ENCODE results near the gene AIFM2.
A peak's percentile ranks its signal among the peaks of the same experiment; 100 is the strongest.
"Not testable (repeated sequence)": the region's sequence is repeated elsewhere in the genome, so short reads cannot be mapped to it uniquely, and the experiment has no call there.

The AIFM2 gene

DNA sequence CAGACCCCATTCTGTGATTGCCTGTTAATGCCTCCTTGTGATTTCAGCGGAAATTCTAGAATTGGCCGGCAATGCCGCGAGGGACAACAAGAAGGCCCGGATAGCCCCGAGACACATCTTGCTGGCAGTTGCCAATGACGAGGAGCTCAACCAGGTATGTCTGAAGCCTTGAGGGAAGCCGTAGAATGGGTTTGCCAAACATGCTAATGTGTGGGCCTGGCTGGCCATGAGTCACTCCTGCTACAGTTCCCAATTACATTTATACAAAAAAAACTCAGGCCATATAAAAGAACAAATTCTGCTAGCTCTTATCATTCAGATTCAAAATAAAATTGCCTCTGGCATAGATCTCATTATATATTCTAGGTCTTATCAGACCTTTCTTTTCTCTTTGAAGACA, 42.6 kb downstream of the AIFM2 start:
- no peak for DNase-seq

DNA sequence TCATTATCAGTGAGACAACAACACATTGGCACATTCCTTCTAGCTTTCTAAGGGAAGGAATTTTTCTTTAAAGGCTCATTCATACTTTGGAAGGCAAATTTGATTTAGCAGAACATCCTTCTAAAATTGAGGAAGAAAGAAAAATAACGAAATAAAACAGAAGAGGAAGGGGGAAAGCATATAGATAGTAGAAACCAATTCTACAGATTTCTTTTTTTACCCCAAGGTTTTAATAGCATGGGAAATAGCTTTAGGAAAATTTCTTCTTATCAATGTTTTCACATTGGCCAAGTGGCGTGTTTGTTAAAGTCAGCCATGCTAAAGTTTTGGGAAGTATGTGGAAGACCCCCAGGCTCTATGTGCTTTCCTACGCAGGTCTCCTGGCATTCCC, 44.3 kb downstream of the AIFM2 start:
- no peak for DNase-seq

DNA sequence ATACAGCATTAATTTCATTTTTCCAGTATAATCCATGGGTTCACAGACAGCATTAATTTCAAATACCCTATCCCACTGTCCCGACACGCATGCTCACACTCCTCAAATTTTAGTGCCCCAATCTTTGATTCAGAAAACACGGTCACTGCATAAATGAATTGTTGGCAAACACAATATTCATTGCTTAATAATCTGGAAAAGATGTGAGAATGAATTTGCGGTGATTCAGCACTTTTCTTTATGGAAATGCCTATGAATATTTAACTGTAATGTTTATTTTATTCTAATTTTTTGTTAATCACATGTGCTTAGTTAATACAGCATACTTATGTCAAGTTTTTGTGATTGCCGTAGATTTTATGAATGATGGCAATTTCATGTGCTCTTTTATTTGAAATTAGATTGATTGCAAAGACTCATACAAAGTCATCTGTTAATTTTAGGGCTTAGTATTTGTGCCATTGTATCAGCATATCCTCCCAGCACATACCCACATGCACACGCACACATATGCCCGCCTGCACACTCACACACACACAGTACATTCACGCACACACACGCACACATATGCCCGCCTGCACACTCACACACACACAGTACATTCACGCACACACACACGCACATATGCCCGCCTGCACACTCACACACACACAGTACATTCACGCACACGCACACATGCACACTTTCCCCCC, 44.9 kb downstream of the AIFM2 start:
- DNase-seq: no peak

DNA sequence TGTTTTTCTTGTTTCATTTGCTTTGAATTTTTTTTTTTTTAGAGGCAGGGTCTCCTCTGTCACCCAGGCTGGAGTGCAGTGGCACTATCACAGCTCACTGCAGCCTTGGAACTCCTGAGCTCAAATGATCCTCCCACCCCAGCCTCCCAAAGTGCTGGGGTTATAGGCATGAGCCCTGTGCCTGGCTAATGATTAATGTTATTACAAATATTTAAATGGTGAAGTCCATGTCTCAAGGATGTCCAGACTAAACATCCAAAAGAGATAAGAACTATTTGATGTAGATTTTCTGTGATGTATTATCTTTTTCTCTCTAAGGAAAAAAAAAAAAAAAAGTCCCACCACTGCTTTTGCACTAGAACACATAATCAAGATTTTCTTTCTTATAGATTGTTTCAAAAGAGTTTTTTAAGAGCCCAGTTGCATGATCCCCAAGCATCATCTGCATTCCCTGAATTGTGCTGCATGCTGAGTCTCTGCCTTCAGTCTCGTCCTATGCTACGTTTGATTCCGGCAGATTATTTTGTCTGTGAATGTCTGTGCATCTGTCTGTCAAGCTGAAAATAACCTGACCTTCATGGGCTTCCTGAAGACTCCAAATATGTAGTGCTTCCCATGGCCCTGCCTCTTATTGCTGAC, 46.5 kb downstream of the AIFM2 start:
- DNase-seq: no peak

DNA sequence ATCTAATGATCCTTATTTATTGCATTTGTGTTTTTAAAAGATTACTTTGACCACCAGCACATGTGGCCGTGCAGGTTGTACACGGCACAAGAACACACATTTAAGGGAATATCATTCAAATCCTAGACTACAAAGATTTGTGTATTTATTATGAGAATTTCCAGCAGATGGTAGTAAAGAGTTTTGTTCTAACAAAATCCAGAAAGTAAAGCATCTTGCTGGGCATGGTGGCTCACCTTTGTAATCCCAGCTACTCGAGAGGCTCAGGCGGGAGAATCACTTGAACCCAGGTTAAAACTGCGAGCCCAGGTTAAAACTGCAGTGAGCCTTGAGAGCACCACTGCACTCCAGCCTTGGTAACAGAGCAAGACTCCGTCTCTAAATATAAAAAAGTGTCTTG, 48.4 kb downstream of the AIFM2 start:
- no peak for DNase-seq

DNA sequence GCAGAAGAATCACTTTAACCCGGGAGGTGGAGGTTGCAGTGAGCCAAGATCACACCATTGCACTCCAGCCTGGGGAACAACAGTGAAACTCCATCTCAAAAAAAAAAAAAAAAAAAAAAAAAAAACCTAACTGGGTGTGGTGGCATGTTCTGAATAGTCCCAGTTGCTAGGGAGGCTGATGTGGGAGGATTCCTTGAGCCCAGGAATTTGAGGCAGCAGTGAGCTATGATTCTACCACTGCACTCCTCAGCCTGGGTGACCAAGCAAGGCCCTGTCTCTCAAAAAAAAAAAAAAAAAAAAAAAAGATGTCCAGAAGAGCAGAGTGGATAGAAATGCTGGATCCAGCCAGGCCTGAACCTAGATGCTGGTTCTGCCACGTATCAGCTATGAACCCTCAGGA, 51.8 kb downstream of the AIFM2 start:
- not testable (repeated sequence) for DNase-seq

DNA sequence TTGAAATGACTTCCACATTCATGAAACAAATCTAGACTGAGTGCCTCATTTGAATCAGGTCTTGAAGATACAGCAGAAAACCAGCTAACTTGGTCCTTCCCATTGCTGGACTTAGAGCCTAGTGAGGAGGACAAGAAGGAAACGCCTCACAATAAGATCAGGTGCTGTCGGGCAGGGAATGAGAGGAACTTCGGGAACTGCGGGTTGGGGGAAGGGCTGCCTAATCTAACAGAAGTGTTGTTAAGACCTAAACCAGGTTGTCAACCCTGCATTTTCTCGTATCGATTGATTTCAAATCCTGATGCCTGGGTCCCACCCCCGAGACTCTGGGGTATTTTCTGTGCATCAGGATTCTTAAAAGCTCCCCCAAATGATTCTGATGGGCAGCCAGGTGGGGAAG, 53.7 kb downstream of the AIFM2 start:
- no peak for DNase-seq

DNA sequence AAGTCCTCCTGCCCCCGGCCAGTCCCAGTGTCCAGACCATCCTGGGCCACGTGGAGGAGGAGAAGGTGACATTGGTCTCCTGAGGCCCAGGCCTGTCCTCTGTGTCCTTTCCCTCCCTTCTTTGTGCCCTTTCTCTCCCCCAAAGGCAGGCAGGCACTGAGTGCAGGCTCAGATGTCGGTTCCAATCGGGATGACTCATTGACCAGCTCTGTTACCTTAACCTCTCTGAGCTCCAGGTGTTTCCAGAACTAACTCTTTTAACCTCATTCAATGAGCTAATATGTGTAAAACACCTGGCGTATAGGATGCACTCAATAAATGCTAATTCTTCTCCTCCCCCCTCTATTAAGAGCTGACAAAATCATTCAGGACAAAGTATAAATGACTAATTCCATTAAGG, 54.3 kb downstream of the AIFM2 start:
- DNase-seq: no peak

DNA sequence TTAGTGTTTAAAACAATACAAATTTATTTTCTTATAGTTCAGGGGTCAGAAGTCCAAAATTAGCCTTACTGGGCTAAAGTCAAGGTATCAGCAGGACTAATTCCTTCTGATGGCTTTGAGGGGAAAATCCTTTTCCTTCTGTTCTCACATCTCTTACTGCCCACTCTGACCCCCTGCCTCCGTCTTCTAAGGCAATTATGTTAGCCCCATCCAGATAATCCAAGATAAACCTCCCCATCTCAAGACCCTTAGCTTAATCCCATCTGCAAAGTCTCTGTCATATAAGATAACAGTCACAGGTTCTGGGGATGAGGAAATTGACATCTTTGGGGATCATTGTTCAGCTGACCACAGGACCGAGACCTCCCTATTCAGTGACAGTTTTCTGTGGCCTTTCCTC, 57.7 kb downstream of the AIFM2 start:
- no peak for DNase-seq

DNA sequence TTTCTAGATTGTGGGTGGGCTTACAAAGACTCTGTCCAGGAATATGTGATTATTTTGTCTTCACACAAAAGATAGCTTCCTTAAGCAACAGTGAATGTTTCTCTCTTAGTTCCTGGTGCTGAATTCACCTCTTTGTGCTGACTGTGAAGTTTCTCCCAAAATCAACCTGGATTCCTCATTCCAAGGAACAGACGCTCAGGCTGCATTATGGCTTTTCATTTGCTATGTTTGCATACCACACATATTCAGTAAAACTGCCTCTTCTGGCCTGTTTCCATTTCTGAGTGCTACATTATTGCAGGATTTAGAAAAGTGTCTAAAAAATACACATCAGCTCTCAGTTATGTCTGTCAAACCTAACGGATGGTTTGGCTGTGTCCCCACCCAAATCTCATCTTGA, 58.5 kb downstream of the AIFM2 start:
- DNase-seq: no peak

DNA sequence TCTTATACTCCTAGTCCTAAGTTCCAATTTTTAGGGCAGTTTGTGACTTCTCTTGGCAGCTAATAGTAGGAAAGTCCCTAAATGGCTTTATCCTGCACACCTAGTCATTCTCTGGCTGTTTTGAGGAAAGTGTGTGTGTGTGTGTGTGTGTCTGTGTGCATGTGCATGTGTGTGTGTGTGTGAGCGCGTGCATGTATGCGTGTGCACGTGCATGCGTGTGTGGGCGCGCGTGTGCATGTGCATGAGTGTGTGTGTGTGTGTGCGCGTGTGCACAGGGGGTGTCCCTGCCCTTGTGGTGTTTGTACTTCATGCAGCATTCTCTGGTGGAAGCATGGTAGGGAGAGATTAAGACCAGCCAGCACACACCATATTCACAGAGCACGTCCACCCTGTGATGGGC, 61.8 kb downstream of the AIFM2 start:
- no peak for DNase-seq

DNA sequence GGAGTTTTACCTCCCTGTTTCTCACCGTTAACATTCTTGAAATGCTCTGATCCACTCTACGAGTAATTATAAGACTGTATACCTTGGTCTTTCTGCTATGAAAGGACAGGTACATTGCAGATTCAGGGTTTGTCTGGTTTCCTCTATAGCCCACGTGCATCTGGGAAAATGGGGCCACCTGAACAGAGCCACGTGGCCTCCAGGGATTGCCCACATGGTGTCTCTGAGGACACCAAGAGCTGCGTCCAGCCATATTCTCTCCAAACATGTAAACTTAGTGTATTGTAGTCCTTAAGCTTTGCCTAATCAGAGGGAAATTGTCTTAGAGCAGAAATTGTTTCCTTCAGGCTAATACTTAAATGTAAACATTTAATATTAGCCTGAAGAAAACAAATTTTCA, 63.3 kb downstream of the AIFM2 start:
- no peak for DNase-seq

DNA sequence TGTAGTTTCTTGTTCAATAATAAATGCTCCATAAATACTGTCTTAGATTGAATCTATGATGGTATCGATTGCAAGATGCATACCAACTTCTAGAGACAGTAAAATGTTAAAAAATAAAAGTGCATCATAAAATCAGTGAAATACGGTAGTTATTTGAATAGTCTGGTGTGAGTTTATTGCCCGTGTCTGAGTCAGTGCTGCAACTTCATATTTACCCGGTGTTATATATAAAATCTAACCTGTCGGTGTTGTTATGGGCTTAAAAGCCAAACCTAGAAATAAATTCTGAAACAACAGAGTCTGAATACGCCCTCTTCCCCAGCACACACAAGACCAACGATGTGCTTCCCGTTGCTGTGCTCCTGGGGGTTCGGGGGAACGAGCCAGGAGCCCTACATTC, 63.7 kb downstream of the AIFM2 start:
- no peak for DNase-seq

DNA sequence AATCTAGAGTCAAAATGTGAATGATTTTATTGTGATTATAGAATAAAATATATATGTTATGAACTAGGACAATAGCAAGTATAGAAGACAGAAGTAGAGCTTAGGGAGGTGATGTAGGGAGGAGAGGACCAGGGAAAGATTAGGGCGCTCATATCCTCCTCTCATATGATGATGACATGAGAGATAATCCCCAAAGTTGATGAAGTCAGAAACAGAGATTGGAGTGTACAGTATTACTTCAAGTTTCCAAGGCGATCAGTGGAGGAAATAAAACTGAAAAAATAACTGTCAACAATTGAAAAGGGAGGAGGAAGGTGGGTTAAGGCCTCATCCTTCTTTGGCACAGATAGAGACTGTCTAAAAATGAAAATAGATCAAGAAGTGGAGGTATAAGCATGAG, 65.0 kb downstream of the AIFM2 start:
- no peak for DNase-seq

DNA sequence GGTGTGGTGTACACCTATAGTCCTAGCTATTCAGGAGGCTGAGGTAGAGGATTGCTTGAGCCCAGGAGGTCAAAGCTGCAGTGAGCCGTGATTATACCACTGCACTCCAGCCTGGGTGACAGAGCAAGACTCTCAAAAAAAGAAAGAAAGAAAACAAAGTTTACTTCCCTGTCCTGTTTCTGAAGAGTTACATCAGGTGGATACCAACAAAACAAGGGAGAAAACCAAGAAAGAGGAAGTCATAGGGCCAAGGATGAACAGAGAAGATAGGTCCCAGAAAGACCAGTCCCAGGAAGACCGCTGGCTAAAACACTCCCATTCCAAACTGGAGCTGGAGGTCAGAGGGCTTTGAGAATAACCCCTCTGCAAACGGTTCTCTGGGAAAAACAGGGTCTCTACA, 66.4 kb downstream of the AIFM2 start:
- no peak for DNase-seq

DNA sequence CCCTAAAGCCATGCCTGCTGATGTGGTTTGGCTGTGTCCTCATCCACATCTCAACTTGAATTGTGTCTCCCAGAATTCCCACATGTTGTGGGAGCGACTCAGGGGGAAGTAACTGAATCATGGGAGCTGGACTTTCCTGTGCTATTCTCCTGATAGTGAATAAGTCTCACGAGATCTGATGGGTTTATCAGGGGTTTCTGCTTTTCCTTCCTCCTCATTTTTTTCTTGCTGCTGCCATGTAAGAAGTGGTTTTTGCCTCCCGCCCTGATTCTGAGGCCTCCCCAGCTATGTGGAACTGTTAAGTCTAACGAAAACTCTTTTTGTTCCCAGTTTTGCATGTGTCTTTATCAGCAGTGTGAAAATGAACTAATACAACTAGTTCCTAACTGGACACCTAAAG, 68.1 kb downstream of the AIFM2 start:
- DNase-seq: no peak

DNA sequence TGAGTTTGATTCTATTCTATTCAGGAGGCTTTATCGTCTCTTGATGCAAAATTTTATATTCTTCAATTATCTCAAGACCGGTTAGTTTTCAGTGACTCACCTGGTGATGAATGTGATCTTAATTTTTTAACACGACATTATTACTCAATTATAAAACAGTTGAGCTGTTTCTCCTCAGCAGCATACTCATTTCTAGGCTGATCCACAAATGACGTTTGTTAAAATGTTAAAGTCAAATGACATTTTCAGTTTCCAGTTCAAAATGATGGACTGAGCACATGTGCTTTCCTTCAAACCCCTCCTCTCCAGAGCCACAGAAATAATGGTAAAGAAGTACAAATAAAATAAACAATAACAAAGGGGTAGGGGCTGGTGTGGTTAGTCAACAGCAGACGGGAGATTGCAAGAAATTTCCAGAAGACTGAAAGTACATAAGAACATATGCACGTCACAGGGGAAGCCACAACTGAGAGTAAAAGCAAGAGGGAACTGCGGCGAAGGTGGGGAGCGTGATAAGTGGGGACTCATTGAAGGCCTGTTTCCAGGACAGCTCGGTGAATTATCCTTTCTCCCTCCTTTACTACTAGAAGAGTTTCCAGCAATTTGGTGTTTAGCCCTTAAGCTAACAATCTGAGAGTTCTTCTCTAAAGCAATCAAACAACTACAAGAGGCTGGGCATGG, 69.1 kb downstream of the AIFM2 start:
- peak; percentile 5 for DNase-seq

All from stimulated activated CD4-positive, alpha-beta T cell treated with anti-CD3 and anti-CD28 coated beads, Interleukin-1b, Interleukin-23, amount 100 ng/mL, for 48 hours (primary cell).